Vagina (tissue), 2 donors: ENCODE data around the gene VWA1. TPM values are rescaled to one million over a fixed set of nuclear protein-coding genes. Genes with fewer than 3 reads are reported as not detected.

Experiments
- DNase-seq, 2 donors: peaks; one replicate each; pipeline ENCODE4 v3.0.0-alpha.2; 2017; ENCODE audit errors: extremely low spot score in 2 of 2
- H3K27ac ChIP-seq: fragments of 200-600 bp; sonication (generic); one replicate; pipeline ENCODE4 v1.5.1; 2019
- H3K27me3 ChIP-seq: fragments of 200-600 bp; sonication (generic); one replicate; pipeline ENCODE4 v1.5.1; 2019
- H3K36me3 ChIP-seq, 2 donors: fragments of 200-600 bp; sonication (generic); one replicate each; pipeline ENCODE4 v1.5.1; 2017 to 2019
- H3K4me1 ChIP-seq: fragments of 200-600 bp; sonication (generic); one replicate; pipeline ENCODE4 v1.5.1; 2019
- H3K4me3 ChIP-seq, 2 donors: fragments of 200-600 bp; sonication (generic); 1 replicate in 1 of 2; 2 replicates in 1 of 2; pipeline ENCODE4 v1.5.1; 2016 to 2019
- H3K9me3 ChIP-seq: fragments of 200-600 bp; sonication (generic); one replicate; pipeline ENCODE4 v1.5.1; 2019
- CTCF ChIP-seq, 3 experiments: fragments of 450-650 bp in 2 of 3; fragments of 200-600 bp in 1 of 3; sonication (generic) in 1 of 3; IDR thresholded peaks; one replicate each; pipeline ENCODE4 v1.5.1; 2017 to 2019; ENCODE audit warnings: antibody characterized with exemption in 3 of 3, mild to moderate bottlenecking in 2 of 3, moderate library complexity in 2 of 3
- POLR2A ChIP-seq, 2 donors: fragments of 450-650 bp; IDR thresholded peaks; one replicate each; pipeline ENCODE4 v1.6.1; 2017; ENCODE audit warnings: antibody characterized with exemption in 2 of 2, mild to moderate bottlenecking in 2 of 2, moderate library complexity in 2 of 2
- POLR2AphosphoS5 ChIP-seq, 2 donors: sonication (generic); formaldehyde crosslinking; IDR thresholded peaks; one replicate each; pipeline ENCODE4 v1.9.0; 2017; ENCODE audit warnings: antibody characterized with exemption in 2 of 2, mild to moderate bottlenecking in 2 of 2, low read depth in 1 of 2; ENCODE audit not compliant: insufficient read depth in 1 of 2
- intact Hi-C: fragments of 100-400 bp; cut with DNase I; formaldehyde crosslinking; loops from one replicate; pipeline ENCODE4 v1.15.1; 2023
- total RNA-seq: library from RNA; depleted of rRNA; stranded (reverse); fragments of >200 nt; gene quantifications from one replicate; pipeline ENCODE4 v1.2.3, GENCODE V29; 2016

The VWA1 gene
- total RNA-seq, 1 donor from 2014 or later = 35.8 TPM

DNA sequence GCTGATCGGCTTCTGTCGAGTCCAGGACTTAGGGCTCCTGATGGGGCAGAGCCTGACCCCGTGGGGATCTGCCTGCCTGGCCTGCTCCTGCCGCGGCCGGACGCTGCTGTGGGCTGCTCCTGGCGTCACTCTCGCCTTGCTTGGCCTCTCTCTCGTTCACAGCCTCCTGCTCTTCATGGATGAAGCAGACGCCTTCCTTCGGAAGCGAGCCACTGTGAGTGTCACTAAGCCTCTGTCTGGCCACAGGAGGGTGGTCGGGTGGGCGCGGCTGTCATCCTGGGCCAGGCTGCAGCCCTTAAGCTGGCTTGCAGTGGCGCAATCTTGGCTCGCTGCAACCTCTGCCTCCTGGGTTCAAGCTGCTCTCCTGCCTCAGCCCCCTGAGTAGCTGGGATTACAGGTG, 52.2 kb downstream of the VWA1 start:
- DNase-seq = no peak

DNA sequence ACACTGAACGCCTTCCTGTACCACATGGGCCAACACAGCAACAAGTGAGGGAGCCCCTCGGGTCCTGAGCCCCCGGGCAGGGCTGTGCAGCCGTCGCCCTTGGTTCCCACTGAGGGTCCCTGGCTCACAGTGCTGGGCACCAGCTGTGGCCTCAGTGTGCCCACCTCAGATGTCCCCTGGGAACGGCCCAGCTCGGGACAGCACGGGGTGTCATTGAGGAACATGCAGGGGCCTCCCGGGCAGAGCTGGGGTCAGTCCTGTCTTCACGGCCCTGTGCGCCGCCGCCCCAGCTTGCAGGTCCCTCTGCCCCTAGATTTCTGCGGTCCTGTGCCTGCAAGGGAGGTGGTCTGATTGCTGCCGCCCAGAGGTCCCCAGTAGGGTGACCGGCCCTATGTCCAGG, 53.7 kb downstream of the VWA1 start:
- no peak overlapping the region for H3K4me3 ChIP-seq
- H3K27ac ChIP-seq = no peak overlapping the region
- intact Hi-C loops = no loop called here
- H3K27me3 ChIP-seq = no peaks in the 10 kb centered on the region
- no peaks in the 10 kb centered on the region for H3K4me1 ChIP-seq
- TF ChIP-seq POLR2A (IDR thresholded peaks at IDR 0.05) (no peak), POLR2AphosphoS5 (IDR thresholded peaks at IDR 0.05; ENCODE audit: insufficient read depth in 1 of 2, low read depth in 1 of 2) (no peak), CTCF (IDR thresholded peaks at IDR 0.05) (no peak)
- no peak for DNase-seq
- H3K36me3 ChIP-seq = peaks cover 0 to 64% of the 10 kb centered on the region in 2 donors
- H3K9me3 ChIP-seq = no peaks in the 10 kb centered on the region

More for the DNA sequence above, 52.2 kb downstream of the VWA1 start:
- intact Hi-C loops = no loop called here
- Histone ChIP-seq H3K4me3 (no peak overlapping the region), H3K36me3 (peaks cover 0 to 70% of the 10 kb centered on the region in 2 donors), H3K27ac (no peak overlapping the region), H3K9me3 (no peaks in the 10 kb centered on the region), H3K27me3 (no peaks in the 10 kb centered on the region), H3K4me1 (no peaks in the 10 kb centered on the region)
- no peak for TF ChIP-seq POLR2A (IDR thresholded peaks at IDR 0.05)
- TF ChIP-seq CTCF (IDR thresholded peaks at IDR 0.05) = no peak
- TF ChIP-seq POLR2AphosphoS5 (IDR thresholded peaks at IDR 0.05; ENCODE audit: insufficient read depth in 1 of 2, low read depth in 1 of 2) = no peak

- Histone ChIP-seq H3K27me3 (no peaks in the 10 kb centered on the region), H3K9me3 (no peaks in the 10 kb centered on the region), H3K4me1 (no peaks in the 10 kb centered on the region), H3K4me3 (no peak overlapping the region), H3K27ac (no peak overlapping the region), H3K36me3 (peaks cover 0 to 63% of the 10 kb centered on the region in 2 donors)
- no peak for DNase-seq
- intact Hi-C loops = no loop called here
- TF ChIP-seq POLR2AphosphoS5 (IDR thresholded peaks at IDR 0.05; ENCODE audit: insufficient read depth in 1 of 2, low read depth in 1 of 2) = no peak
- TF ChIP-seq POLR2A (IDR thresholded peaks at IDR 0.05) = no peak
- no peak for TF ChIP-seq CTCF (IDR thresholded peaks at IDR 0.05)
Measured at GRCh38 chr1:1489861-1490260, 54.4 kb downstream of the VWA1 start.

- no peak overlapping the region for H3K4me3 ChIP-seq
- TF ChIP-seq POLR2A (IDR thresholded peaks at IDR 0.05) (no peak), POLR2AphosphoS5 (IDR thresholded peaks at IDR 0.05; ENCODE audit: insufficient read depth in 1 of 2, low read depth in 1 of 2) (no peak), CTCF (IDR thresholded peaks at IDR 0.05) (no peak)
- no peaks in the 10 kb centered on the region for H3K27me3 ChIP-seq
- no peak overlapping the region for H3K27ac ChIP-seq
- H3K9me3 ChIP-seq = no peaks in the 10 kb centered on the region
- H3K36me3 ChIP-seq = peaks cover 0 to 64% of the 10 kb centered on the region in 2 donors
- intact Hi-C loops = no loop called here
- no peak for DNase-seq
- no peaks in the 10 kb centered on the region for H3K4me1 ChIP-seq
Measured at GRCh38 chr1:1490633-1491230, 55.2 kb downstream of the VWA1 start.

- H3K36me3 ChIP-seq = peaks cover 0 to 60% of the 10 kb centered on the region in 2 donors
- H3K9me3 ChIP-seq = no peaks in the 10 kb centered on the region
- H3K27me3 ChIP-seq = no peaks in the 10 kb centered on the region
- H3K4me3 ChIP-seq = no peak overlapping the region
- H3K4me1 ChIP-seq = no peaks in the 10 kb centered on the region
- intact Hi-C loops = no loop called here
- TF ChIP-seq POLR2AphosphoS5 (IDR thresholded peaks at IDR 0.05; ENCODE audit: insufficient read depth in 1 of 2, low read depth in 1 of 2) (no peak), CTCF (IDR thresholded peaks at IDR 0.05) (no peak), POLR2A (IDR thresholded peaks at IDR 0.05) (no peak)
- H3K27ac ChIP-seq = no peak overlapping the region
- DNase-seq = no peak
Measured at GRCh38 chr1:1491601-1492000, 56.1 kb downstream of the VWA1 start.
